ENCODE results near the gene TEP1. TPM values are rescaled to one million over a fixed set of nuclear protein-coding genes. Genes with fewer than 3 reads are reported as not detected.
A peak's percentile ranks its signal among the peaks of the same experiment; 100 is the strongest.
"Not testable (repeated sequence)": the region's sequence is repeated elsewhere in the genome, so short reads cannot be mapped to it uniquely, and the experiment has no call there.

Gene TEP1
- total RNA-seq, 1 donor from 2014 or later = 24.1 TPM

DNA sequence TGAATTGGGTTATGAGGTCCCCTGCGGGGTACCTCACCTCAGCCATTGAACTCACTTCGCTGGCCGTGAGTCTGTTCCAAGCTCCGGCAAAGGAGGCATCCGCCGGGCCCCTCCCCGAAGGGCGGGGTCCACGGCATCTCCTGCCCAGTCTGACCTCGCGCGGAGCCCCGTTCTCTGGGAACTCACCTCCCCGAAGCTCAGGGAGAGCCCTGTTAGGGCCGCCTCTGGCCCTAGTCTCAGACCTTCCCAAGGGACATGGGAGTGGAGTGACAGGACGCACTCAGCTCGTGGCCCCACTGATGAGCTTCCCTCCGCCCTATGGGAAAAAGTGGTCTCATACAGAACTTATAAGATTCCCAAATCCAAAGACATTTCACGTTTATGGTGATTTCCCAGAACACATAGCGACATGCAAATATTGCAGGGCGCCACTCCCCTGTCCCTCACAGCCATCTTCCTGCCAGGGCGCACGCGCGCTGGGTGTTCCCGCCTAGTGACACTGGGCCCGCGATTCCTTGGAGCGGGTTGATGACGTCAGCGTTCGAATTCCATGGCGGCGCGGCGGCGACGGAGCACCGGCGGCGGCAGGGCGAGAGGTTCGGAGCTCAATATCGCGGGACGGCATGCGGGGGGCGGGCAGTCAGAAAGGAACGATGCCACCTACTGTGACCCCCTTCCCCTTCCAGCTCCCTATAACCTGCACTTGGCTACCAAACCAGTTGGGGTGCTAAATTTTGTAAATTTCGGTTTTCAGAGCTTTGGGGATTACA, 70.0 kb downstream of the TEP1 start, which contains the start of gene PARP2:
PARP2 (plus strand) TSS at position 544 of the 770 bp plus-strand sequence; CDS start at position 551, 7 bp downstream.
- H3K36me3 ChIP-seq (ENCODE audit: control insufficient read depth, insufficient read depth, low read length) = no peaks in the 10 kb centered on the region
- DNase-seq (ENCODE audit: low read depth) = peak; percentile 97
- TF ChIP-seq CTCF (IDR thresholded peaks at IDR 0.05; ENCODE audit: insufficient read depth, low read length, poor library complexity, severe bottlenecking) = no peak

GRCh38 chr14:20341646-20342045, 71.7 kb downstream of the TEP1 start:
- H3K27me3 ChIP-seq (ENCODE audit: control insufficient read depth, insufficient read depth, low read length) = no peaks in the 10 kb centered on the region
- H3K4me3 ChIP-seq (ENCODE audit: low read depth, low read length) = no peak overlapping the region
- TF ChIP-seq CTCF (IDR thresholded peaks at IDR 0.05; ENCODE audit: insufficient read depth, low read length, poor library complexity, severe bottlenecking) = no peak
- no peak for DNase-seq (ENCODE audit: low read depth)
- no peaks in the 10 kb centered on the region for H3K36me3 ChIP-seq (ENCODE audit: control insufficient read depth, insufficient read depth, low read length)

More for the DNA sequence above, 70.0 kb downstream of the TEP1 start, which contains the start of gene PARP2:
- Histone ChIP-seq H3K4me3 (ENCODE audit: low read depth, low read length) (peak within 1 kb of the TSS; percentile 87), H3K27me3 (ENCODE audit: control insufficient read depth, insufficient read depth, low read length) (no peaks in the 10 kb centered on the region)

GRCh38 chr14:20341032-20341431, 72.3 kb downstream of the TEP1 start:
- not testable (repeated sequence) for H3K36me3 ChIP-seq (ENCODE audit: control insufficient read depth, insufficient read depth, low read length); H3K27me3 ChIP-seq (ENCODE audit: control insufficient read depth, insufficient read depth, low read length); H3K4me3 ChIP-seq (ENCODE audit: low read depth, low read length); DNase-seq (ENCODE audit: low read depth)

DNA sequence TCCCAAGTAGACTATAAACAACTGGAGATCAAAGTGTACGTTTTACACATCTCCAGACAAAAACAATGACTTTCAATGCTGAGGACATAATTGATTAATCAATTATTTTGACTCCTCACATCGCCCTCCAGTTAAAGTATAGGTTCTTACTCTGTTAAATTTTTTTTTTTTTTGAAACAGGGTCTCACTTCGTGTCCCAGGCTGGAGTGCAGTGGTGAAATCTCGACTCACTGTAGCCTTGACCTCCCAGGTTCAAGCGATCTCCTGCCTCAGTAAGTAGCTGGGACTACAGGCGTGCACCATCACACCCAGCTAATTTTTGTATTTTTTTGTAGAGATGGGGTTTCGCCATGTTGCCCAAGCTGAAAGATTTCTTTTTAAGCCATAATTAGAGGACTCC, 79.3 kb downstream of the TEP1 start:
- Histone ChIP-seq H3K36me3 (ENCODE audit: control insufficient read depth, insufficient read depth, low read length) (no peaks in the 10 kb centered on the region), H3K27me3 (ENCODE audit: control insufficient read depth, insufficient read depth, low read length) (no peaks in the 10 kb centered on the region), H3K4me3 (ENCODE audit: low read depth, low read length) (no peak overlapping the region)
- no peak for DNase-seq (ENCODE audit: low read depth)
- TF ChIP-seq CTCF (IDR thresholded peaks at IDR 0.05; ENCODE audit: insufficient read depth, low read length, poor library complexity, severe bottlenecking) = no peak

GRCh38 chr14:20333494-20333841, 79.8 kb downstream of the TEP1 start:
- DNase-seq (ENCODE audit: low read depth) = no peak
- no peak for TF ChIP-seq CTCF (IDR thresholded peaks at IDR 0.05; ENCODE audit: insufficient read depth, low read length, poor library complexity, severe bottlenecking)
- no peaks in the 10 kb centered on the region for H3K36me3 ChIP-seq (ENCODE audit: control insufficient read depth, insufficient read depth, low read length)
- peak overlapping the region; percentile 74 for H3K4me3 ChIP-seq (ENCODE audit: low read depth, low read length)
- H3K27me3 ChIP-seq (ENCODE audit: control insufficient read depth, insufficient read depth, low read length) = no peaks in the 10 kb centered on the region

DNA sequence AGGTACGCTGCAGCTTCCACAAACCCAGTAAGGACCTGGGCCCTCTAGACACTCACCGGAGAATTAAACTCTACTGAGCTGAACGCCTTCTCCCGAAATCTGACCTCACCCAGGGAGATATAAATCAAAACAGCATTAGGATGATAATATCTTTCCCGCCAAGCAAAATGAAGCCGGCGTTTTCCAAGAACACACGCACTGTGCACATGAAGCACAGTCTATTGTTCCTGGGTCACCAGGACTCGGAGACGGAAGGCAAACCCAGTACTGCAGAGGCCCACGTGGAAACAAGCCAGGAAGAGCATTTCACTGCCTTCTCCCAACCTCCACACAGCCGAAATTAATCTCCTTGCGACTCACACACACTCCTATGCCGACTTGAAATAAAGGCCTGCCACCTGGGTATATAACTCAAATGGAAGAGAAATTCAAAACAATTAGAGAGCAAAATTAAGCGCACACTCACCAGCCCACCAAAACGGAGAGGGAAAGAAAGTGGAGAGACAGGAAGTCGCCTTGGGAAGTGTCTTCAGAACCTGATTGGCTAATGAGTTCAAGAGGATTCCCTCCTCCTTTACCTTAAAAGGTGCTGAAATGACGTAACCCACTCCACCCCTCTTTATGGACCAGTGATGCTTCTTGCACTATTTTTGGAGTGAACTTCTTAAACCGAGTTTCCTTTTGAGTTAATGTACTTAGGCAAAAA, 80.4 kb downstream of the TEP1 start, which contains the start of gene CCNB1IP1:
CCNB1IP1 (minus strand) TSS at position 492 of the 706 bp plus-strand sequence. CDS start 16,756 bp downstream, outside the sequence.
- DNase-seq (ENCODE audit: low read depth) = peak; percentile 88
- TF ChIP-seq CTCF (IDR thresholded peaks at IDR 0.05; ENCODE audit: insufficient read depth, low read length, poor library complexity, severe bottlenecking) = no peak

More for the DNA sequence above, 80.4 kb downstream of the TEP1 start, which contains the start of gene CCNB1IP1:
- no peaks in the 10 kb centered on the region for H3K36me3 ChIP-seq (ENCODE audit: control insufficient read depth, insufficient read depth, low read length)
- H3K4me3 ChIP-seq (ENCODE audit: low read depth, low read length) = peak within 1 kb of the TSS; percentile 74
- H3K27me3 ChIP-seq (ENCODE audit: control insufficient read depth, insufficient read depth, low read length) = no peaks in the 10 kb centered on the region

Measured in kidney epithelial cell (primary cell).